ENCODE data around the gene ST6GALNAC1. TPM values are rescaled to one million over a fixed set of nuclear protein-coding genes. Genes with fewer than 3 reads are reported as not detected.

ST6GALNAC1 gene
- total and polyA plus RNA-seq, 2 of the 13 experiments (the other 11 are each of a cell fraction or from before 2014, with no cell fraction given): not detected

DNA sequence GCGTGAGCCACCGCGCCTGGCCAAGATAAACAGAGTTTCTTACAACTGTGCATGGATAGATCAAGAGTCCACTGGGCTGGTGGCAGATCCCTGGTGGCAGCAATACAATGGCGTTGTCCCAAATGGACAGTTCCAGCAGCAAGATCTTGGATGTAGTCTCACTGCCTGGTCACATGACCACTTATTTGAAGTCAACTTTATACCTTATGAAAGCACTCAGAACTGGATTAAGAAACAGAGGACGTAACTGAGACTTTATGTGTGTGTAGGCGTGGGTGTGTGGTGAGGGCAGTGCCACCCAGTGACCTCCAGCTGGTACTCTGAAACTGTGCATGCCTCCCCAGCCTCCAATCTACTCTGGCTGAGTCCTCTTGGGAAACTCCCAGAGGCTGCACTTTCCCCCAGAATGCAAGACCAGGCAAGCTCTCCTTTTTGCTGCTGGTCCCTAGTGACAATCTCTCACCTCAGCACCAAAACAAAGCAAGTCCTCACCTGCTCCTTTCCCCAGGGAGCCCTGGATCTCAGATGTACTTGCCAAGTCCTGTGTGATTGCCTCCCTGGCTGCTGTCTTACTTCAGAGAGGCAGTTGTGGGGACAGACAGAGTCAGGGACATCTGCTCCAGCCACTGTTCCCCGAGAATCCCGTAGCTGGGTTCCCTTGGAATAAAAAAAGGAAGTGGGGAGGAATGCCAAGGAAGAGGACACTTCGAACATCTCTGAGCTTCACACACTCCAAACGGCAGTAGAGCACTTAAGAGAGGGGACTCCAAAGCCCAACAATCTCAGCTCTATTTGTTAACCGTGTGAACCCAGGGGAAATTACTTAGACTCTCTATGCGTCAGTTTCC is 46.2 kb downstream of the ST6GALNAC1 start:
- H3K4me2 ChIP-seq (ENCODE audit: low read depth, low read length): peak overlapping the region; percentile 70
- POLR2A ChIA-PET: interaction anchor here (1.0 to 6.3 kb wide), 10 partner anchors 16 to 96 kb away, joined by 3 to 39 read pairs (median 6); a partner anchor contains a TSS
- TF ChIP-seq ZNF670 (CRISPR knock-in tag; IDR thresholded peaks at IDR 0.05; ENCODE audit: borderline replicate concordance) (peak; percentile 55; the same call in 1 of the 2 replicates), ZNF609 (CRISPR knock-in tag; IDR thresholded peaks at IDR 0.05; ENCODE audit: borderline replicate concordance) (0 out of 2 replicates have a peak, but pooled peaks have one; percentile 21), ZNF879 (CRISPR knock-in tag; IDR thresholded peaks at IDR 0.05) (no peak), ZNF510 (CRISPR knock-in tag; IDR thresholded peaks at IDR 0.05; ENCODE audit: low read depth) (0 out of 2 replicates have a peak, but pooled peaks have one; percentile 47), ATF7-NPFF (CRISPR knock-in tag; IDR thresholded peaks at IDR 0.05; ENCODE audit: low read depth) (0 out of 2 replicates have a peak, but pooled peaks have one; percentile 54), ZNF224 (CRISPR knock-in tag; IDR thresholded peaks at IDR 0.05) (no peak), ZNF30 (CRISPR knock-in tag; IDR thresholded peaks at IDR 0.05) (no peak), HOXA9 (CRISPR knock-in tag; IDR thresholded peaks at IDR 0.05; ENCODE audit: borderline replicate concordance) (no peak)
- TF ChIP-seq, protein P1, sequence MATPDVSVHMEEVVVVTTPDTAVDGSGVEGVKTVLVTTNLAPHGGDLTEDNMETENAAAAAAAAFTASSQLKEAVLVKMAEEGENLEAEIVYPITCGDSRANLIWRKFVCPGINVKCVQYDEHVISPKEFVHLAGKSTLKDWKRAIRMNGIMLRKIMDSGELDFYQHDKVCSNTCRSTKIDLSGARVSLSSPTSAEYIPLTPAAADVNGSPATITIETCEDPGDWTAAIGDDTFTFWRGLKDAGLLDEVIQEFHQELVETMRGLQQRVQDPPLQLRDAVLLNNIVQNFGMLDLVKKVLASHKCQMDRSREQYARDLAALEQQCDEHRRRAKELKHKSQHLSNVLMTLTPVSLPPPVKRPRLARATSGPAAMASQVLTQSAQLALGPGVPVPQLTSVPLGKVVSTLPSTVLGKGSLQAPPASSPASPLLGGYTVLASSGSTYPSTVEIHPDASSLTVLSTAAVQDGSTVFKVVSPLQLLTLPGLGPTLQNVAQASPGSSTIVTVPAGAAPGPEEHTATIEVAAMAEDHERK (CRISPR knock-in tag; IDR thresholded peaks at IDR 0.05; ENCODE audit: low read depth): no peak
- TF ChIP-seq, protein P2, sequence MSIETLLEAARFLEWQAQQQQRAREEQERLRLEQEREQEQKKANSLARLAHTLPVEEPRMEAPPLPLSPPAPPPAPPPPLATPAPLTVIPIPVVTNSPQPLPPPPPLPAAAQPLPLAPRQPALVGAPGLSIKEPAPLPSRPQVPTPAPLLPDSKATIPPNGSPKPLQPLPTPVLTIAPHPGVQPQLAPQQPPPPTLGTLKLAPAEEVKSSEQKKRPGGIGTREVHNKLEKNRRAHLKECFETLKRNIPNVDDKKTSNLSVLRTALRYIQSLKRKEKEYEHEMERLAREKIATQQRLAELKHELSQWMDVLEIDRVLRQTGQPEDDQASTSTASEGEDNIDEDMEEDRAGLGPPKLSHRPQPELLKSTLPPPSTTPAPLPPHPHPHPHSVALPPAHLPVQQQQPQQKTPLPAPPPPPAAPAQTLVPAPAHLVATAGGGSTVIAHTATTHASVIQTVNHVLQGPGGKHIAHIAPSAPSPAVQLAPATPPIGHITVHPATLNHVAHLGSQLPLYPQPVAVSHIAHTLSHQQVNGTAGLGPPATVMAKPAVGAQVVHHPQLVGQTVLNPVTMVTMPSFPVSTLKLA (IDR thresholded peaks at IDR 0.05): no peak
- TF ChIP-seq, protein P3, sequence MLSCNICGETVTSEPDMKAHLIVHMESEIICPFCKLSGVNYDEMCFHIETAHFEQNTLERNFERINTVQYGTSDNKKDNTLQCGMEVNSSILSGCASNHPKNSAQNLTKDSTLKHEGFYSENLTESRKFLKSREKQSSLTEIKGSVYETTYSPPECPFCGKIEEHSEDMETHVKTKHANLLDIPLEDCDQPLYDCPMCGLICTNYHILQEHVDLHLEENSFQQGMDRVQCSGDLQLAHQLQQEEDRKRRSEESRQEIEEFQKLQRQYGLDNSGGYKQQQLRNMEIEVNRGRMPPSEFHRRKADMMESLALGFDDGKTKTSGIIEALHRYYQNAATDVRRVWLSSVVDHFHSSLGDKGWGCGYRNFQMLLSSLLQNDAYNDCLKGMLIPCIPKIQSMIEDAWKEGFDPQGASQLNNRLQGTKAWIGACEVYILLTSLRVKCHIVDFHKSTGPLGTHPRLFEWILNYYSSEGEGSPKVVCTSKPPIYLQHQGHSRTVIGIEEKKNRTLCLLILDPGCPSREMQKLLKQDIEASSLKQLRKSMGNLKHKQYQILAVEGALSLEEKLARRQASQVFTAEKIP (CRISPR knock-in tag; IDR thresholded peaks at IDR 0.05; ENCODE audit: borderline replicate concordance): no peak

More for the DNA sequence above, 46.2 kb downstream of the ST6GALNAC1 start:
- Histone ChIP-seq H3K27ac (ENCODE audit: extremely low read length, insufficient read depth, low read length) (peak overlapping the region; percentile 65), H3K4me3 (replicated peaks in 1 of 3; ENCODE audit: insufficient read depth in 1 of 3, low read depth in 2 of 3, low read length in 3 of 3) (peak overlapping the region in 1 of 3 experiments; percentile 38; a peak in 2 of 6 replicates), H2AFZ (ENCODE audit: low read length) (peak overlapping the region; percentile 23), H3K9ac (ENCODE audit: insufficient read depth, low read depth, low read length) (peak overlapping the region; percentile 42; the same call in 1 of the 2 replicates), H3K27me3 (ENCODE audit: control insufficient read depth in 1 of 2, insufficient read depth in 2 of 2, low read length in 2 of 2) (no peaks in the 10 kb centered on the region), H4K20me1 (ENCODE audit: insufficient read depth, low read length) (no peaks in the 10 kb centered on the region), H3K79me2 (ENCODE audit: insufficient read depth, low read length) (no peaks in the 10 kb centered on the region), H3K9me3 (ENCODE audit: low read length) (no peaks in the 10 kb centered on the region), H3K36me3 (replicated peaks in 1 of 2; ENCODE audit: control insufficient read depth in 1 of 2, insufficient read depth in 2 of 2, low read length in 2 of 2) (no peaks in the 10 kb centered on the region), H3K4me1 (ENCODE audit: insufficient read depth, low read length) (peaks cover 72% of the 10 kb centered on the region)
- intact Hi-C loops (cut with micrococcal nuclease; ENCODE audit: unreplicated experiment): no loop called here
- CTCF ChIA-PET (ENCODE audit: low intra/inter-chr PET ratio, low total read pairs): no interaction called here
- in situ Hi-C loops (cut with HindIII; ENCODE audit: extremely low pct_ligation_motif_present, low pct_unique_long_range_greater_than_20kb): no loop called here
- peak; percentile 64 for DNase-seq (ENCODE audit: low spot score)
- peak; percentile 58 for ATAC-seq
- peak; percentile 21 for FAIRE-seq
- no TSS peak for BruUV-seq (replicated peaks)
- WGBS (ENCODE audit: low lambda C conversion rate): 4% methylated on average over 12 of the region's 12 CpGs

Data from HepG2 (cell line).